Stimulated activated naive CD8-positive, alpha-beta T cell treated with anti-CD3 and anti-CD28 coated beads, Interleukin-15, Interleukin-2, amounts not matched to agents 100 ng/mL and 50 ng/mL, for 24 hours (primary cell): ENCODE data around the gene CATSPERD.

ENCODE experiments used
- H3K27ac Mint-ChIP-seq: one replicate; pipeline ENCODE4 v1.8.0; 2021; ENCODE audit warnings: mild to moderate bottlenecking, mixed read lengths
- H3K27me3 Mint-ChIP-seq: one replicate; pipeline ENCODE4 v1.8.0; 2021; ENCODE audit warnings: mixed read lengths
- H3K36me3 Mint-ChIP-seq: one replicate; pipeline ENCODE4 v1.8.0; 2021; ENCODE audit warnings: low read depth, mixed read lengths
- H3K4me1 Mint-ChIP-seq: one replicate; pipeline ENCODE4 v1.8.0; 2021; ENCODE audit warnings: low read depth, mixed read lengths
- H3K4me3 Mint-ChIP-seq: one replicate; pipeline ENCODE4 v1.8.0; 2021; ENCODE audit warnings: mild to moderate bottlenecking, mixed read lengths
- H3K9me3 Mint-ChIP-seq: one replicate; pipeline ENCODE4 v1.8.0; 2021; ENCODE audit warnings: mixed read lengths

Gene CATSPERD

GRCh38 chr19:5805462-5806132 is 85.2 kb downstream of the CATSPERD start:
- no peaks in the 10 kb centered on the region for H3K9me3 Mint-ChIP-seq
- no peak overlapping the region for H3K27ac Mint-ChIP-seq
- no peaks in the 10 kb centered on the region for H3K36me3 Mint-ChIP-seq
- peaks cover 26% of the 10 kb centered on the region for H3K4me1 Mint-ChIP-seq
- H3K4me3 Mint-ChIP-seq: no peak overlapping the region
- peaks cover 15% of the 10 kb centered on the region for H3K27me3 Mint-ChIP-seq

- Mint-ChIP-seq H3K9me3 (no peaks in the 10 kb centered on the region), H3K4me3 (no peak overlapping the region), H3K27ac (no peak overlapping the region), H3K36me3 (no peaks in the 10 kb centered on the region), H3K27me3 (peaks cover 10% of the 10 kb centered on the region), H3K4me1 (peaks cover 26% of the 10 kb centered on the region)
These were observed 85.7 kb downstream of the CATSPERD start for GRCh38 chr19:5806133-5806489.

DNA sequence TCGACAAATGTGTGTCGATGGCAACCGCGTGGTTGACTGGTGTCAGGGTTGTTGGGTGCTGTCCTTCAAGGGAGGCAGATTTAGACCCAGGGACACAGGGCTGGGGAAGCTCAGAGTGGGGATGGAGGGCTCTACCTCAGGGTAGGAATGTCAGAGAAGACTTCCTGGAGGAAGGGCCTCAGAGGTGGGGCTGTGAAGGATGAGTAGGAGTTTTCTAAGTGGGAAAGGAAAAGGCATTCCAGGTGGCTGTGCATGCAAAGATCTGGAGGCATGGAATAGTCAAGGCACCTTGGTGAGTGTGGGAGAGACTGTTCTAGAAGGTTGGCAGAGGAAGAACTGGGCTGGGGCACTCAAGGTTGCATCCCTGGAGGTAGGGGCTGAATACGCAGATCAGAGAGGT is 86.5 kb downstream of the CATSPERD start:
- Mint-ChIP-seq H3K4me3 (peak overlapping the region; percentile 5), H3K9me3 (no peaks in the 10 kb centered on the region), H3K27ac (no peak overlapping the region), H3K4me1 (peaks cover 24% of the 10 kb centered on the region), H3K27me3 (peaks cover 7% of the 10 kb centered on the region), H3K36me3 (no peaks in the 10 kb centered on the region)

DNA sequence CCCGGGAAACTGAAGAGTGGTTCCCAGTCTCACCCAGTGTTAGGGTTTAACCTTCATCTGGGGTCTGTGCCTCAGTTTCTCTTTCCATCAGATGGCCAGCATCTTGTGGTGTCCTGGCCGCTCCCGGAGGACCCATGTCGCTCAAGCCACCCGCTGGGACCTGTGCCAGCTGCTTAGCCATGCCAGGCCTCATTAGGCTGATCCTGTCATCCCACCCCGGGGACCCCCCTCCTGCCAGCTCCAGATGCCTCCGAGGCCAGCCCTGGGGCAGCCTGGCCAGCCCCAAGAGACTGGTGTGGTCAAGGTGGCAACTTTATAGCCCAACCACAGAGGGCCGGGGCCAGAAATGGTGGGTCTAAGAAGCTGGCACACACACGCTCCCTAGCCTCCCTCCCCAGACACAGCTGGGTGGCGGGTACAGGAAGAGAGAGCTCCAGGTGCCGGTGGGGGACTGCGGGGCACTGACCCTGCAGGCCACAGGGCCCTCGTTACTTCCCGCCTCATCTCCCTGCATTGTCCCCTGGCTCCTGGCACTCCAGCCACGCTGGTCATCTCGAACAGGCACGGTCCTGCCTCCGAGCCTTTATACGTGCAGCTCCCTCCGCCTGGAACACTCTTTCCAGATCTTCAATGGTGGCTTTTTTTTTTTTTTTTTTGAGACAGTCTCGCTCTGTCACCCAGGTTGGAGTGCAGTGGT is 87.8 kb downstream of the CATSPERD start:
- no peak overlapping the region for H3K27ac Mint-ChIP-seq
- H3K4me3 Mint-ChIP-seq: no peak overlapping the region
- peaks cover 14% of the 10 kb centered on the region for H3K4me1 Mint-ChIP-seq
- H3K36me3 Mint-ChIP-seq: no peaks in the 10 kb centered on the region
- H3K9me3 Mint-ChIP-seq: no peaks in the 10 kb centered on the region
- peaks cover 4% of the 10 kb centered on the region for H3K27me3 Mint-ChIP-seq

- no peak overlapping the region for H3K27ac Mint-ChIP-seq
- no peak overlapping the region for H3K4me3 Mint-ChIP-seq
- H3K9me3 Mint-ChIP-seq: no peaks in the 10 kb centered on the region
- H3K36me3 Mint-ChIP-seq: no peaks in the 10 kb centered on the region
- peaks cover 6% of the 10 kb centered on the region for H3K4me1 Mint-ChIP-seq
- peaks cover 4% of the 10 kb centered on the region for H3K27me3 Mint-ChIP-seq
These were observed 88.6 kb downstream of the CATSPERD start for GRCh38 chr19:5809053-5809452.

GRCh38 chr19:5809469-5809868 is 89.0 kb downstream of the CATSPERD start:
- no peak overlapping the region for H3K27ac Mint-ChIP-seq
- H3K27me3 Mint-ChIP-seq: no peaks in the 10 kb centered on the region
- H3K9me3 Mint-ChIP-seq: no peaks in the 10 kb centered on the region
- H3K4me1 Mint-ChIP-seq: peaks cover 2% of the 10 kb centered on the region
- H3K36me3 Mint-ChIP-seq: no peaks in the 10 kb centered on the region
- H3K4me3 Mint-ChIP-seq: no peak overlapping the region

DNA sequence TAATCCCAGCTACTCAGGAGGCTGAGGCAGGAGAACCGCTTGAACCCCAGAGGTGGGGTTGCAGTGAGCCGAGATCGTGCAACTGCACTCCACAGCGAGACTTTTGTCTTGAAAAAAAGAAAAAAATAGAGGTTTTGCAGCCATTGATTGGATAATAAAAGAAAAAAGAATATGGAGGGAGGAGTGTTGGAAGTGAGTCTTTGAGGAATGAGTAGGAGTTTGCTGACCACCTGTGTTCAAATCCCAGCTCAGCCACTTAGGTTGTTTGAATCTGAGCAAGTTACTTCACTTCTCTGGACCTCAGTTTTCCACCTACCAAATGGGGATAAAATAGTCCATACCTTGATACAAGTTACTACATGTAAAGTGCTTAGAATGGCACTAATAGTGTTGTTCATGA is 90.7 kb downstream of the CATSPERD start:
- Mint-ChIP-seq H3K27me3 (no peaks in the 10 kb centered on the region), H3K9me3 (no peaks in the 10 kb centered on the region), H3K4me3 (no peak overlapping the region), H3K27ac (no peak overlapping the region), H3K36me3 (no peaks in the 10 kb centered on the region), H3K4me1 (no peaks in the 10 kb centered on the region)

DNA sequence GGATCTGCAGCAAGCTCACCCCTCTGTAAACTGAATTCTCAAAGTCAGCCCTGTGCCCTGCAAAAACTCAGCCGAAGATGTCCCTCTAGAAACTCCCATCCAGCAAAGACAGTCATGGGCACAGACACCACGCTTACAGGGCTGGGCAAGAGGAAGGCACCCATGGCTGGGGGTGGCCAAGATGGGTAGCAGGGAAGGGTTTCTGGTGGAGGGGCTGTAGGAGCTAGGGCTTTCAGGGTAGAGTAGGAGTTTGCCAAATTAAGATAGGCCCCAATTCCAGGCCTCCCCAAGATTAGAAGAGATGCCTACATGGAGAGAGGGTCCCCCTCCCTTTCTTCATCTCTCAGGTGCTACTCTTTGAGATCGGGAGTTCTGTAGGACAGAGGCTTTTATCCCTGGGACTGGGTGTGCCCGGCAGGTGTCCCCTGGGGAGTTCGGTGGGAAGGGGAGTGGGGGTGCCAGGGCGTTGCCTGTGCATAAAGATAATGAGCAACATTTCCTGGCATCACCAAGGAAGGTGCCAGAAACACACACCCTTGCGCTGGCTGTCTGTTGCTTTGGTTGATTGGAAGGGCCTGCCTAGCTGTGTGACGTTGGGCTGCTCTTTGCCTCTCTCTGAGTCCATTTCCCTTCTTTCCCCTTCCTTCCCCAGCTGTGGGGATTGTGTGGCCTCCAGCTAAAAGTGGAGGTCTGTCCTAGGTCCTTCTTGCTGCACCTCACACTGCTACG is 93.8 kb downstream of the CATSPERD start:
- H3K36me3 Mint-ChIP-seq: no peaks in the 10 kb centered on the region
- no peaks in the 10 kb centered on the region for H3K4me1 Mint-ChIP-seq
- peaks cover 8% of the 10 kb centered on the region for H3K27me3 Mint-ChIP-seq
- no peak overlapping the region for H3K4me3 Mint-ChIP-seq
- H3K9me3 Mint-ChIP-seq: no peaks in the 10 kb centered on the region
- no peak overlapping the region for H3K27ac Mint-ChIP-seq

DNA sequence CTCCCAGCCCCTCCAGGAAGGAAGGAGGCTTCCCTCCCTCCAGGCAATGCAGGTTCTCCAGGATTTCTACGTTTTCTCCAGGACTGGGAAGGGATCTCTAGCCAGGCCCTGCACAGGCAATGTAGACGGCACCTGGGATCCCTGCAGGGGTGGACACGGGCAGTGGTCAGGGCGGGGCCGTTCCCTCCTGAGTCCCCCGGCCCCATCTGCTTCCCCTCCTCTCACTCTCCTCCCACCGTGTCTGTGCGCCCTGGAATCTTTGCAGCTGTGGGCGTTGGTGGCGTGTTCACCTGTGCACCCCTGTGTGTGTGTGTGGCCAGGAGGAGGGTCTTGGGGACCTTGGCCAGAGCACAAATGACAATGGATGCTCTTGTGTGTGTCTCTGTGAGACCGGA is 94.4 kb downstream of the CATSPERD start:
- no peaks in the 10 kb centered on the region for H3K9me3 Mint-ChIP-seq
- H3K4me3 Mint-ChIP-seq: no peak overlapping the region
- no peak overlapping the region for H3K27ac Mint-ChIP-seq
- no peaks in the 10 kb centered on the region for H3K4me1 Mint-ChIP-seq
- H3K36me3 Mint-ChIP-seq: no peaks in the 10 kb centered on the region
- H3K27me3 Mint-ChIP-seq: peaks cover 8% of the 10 kb centered on the region

GRCh38 chr19:5817218-5817617 is 96.8 kb downstream of the CATSPERD start:
- no peak overlapping the region for H3K27ac Mint-ChIP-seq
- no peaks in the 10 kb centered on the region for H3K9me3 Mint-ChIP-seq
- no peak overlapping the region for H3K4me3 Mint-ChIP-seq
- no peaks in the 10 kb centered on the region for H3K4me1 Mint-ChIP-seq
- H3K27me3 Mint-ChIP-seq: peaks cover 8% of the 10 kb centered on the region
- no peaks in the 10 kb centered on the region for H3K36me3 Mint-ChIP-seq

GRCh38 chr19:5818594-5818993 is 98.2 kb downstream of the CATSPERD start:
- H3K36me3 Mint-ChIP-seq: no peaks in the 10 kb centered on the region
- H3K27ac Mint-ChIP-seq: no peak overlapping the region
- no peaks in the 10 kb centered on the region for H3K4me1 Mint-ChIP-seq
- no peak overlapping the region for H3K4me3 Mint-ChIP-seq
- peaks cover 8% of the 10 kb centered on the region for H3K27me3 Mint-ChIP-seq
- H3K9me3 Mint-ChIP-seq: no peaks in the 10 kb centered on the region

DNA sequence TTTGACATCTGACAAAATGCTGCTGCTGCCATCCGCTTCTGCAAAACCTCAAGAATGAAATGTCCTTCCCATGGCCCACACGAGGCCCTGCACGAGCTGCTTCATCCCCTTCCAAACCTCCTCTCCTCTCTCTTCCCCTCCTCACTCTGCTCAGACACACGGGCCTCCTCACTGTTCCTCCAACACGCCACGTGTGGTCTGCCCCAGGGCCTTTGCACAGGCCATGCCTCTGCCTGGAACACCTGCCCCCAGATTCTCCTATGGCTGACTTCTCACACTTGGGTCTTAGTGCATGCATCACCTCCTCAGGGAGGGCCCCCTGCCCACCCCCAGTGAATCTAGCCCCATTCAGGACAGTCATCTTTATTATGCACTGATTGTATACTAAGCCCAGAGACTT is 100.3 kb downstream of the CATSPERD start:
- no peaks in the 10 kb centered on the region for H3K4me1 Mint-ChIP-seq
- no peak overlapping the region for H3K4me3 Mint-ChIP-seq

GRCh38 chr19:5821521-5822180 is 101.2 kb downstream of the CATSPERD start:
- Mint-ChIP-seq H3K4me3 (no peak overlapping the region), H3K27ac (no peak overlapping the region), H3K4me1 (peaks cover 2% of the 10 kb centered on the region), H3K27me3 (peaks cover 5% of the 10 kb centered on the region), H3K9me3 (no peaks in the 10 kb centered on the region), H3K36me3 (no peaks in the 10 kb centered on the region)

More for the DNA sequence above, 100.3 kb downstream of the CATSPERD start:
- Mint-ChIP-seq H3K27me3 (peaks cover 8% of the 10 kb centered on the region), H3K27ac (no peak overlapping the region), H3K36me3 (no peaks in the 10 kb centered on the region), H3K9me3 (no peaks in the 10 kb centered on the region)

DNA sequence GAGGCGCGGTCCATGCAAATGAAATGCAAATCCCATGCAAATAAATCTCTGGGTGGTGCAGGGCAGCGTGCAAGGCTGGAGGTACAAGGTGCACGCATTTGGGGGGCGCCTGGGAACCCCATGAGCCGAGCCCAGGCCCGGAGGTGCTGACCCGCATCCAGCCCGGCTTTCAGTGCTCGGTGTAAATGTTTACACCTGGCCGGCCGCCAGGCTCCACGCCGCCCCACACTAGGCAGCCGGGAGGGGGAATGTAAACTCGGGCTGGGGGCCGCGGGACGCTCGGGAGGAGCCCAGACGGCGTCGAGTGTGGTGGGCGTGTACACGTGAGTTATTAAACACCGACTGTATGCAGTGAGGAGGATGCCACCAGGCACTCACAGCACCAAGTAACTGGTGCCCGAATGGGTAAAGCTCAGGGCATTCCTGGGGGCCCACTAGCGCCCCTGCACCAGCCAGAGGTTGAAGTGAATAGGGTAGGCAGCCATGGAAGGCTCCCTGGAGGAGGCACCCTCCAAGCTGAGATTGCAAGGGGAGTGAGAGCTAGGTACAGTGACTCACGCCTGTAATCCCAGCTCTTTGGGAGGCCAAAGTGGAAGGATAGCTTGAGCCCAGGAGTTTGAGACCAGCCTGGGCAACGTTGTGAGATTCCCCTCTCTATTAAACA is 101.9 kb downstream of the CATSPERD start:
- no peaks in the 10 kb centered on the region for H3K36me3 Mint-ChIP-seq
- H3K27me3 Mint-ChIP-seq: peaks cover 3% of the 10 kb centered on the region
- no peak overlapping the region for H3K4me3 Mint-ChIP-seq
- H3K4me1 Mint-ChIP-seq: peaks cover 8% of the 10 kb centered on the region
- H3K9me3 Mint-ChIP-seq: no peaks in the 10 kb centered on the region
- no peak overlapping the region for H3K27ac Mint-ChIP-seq
